Stimulated activated CD8-positive, alpha-beta memory T cell treated with anti-CD3 and anti-CD28 coated beads, Interleukin-12 subunit alpha, Interleukin-12 subunit beta, amount 100 ng/mL, for 24 hours (primary cell): ENCODE measurements around the gene NDUFAB1.
"Not testable (repeated sequence)": the region's sequence is repeated elsewhere in the genome, so short reads cannot be mapped to it uniquely, and the experiment has no call there.

Experiments used
- DNase-seq: peaks from one replicate; pipeline ENCODE4 v3.0.0-alpha.2; 2020; ENCODE audit errors: extremely low read depth

Gene NDUFAB1

GRCh38 chr16:23595951-23596720, at the start of gene NDUFAB1:
NDUFAB1 (minus strand) TSS chr16:23596316; CDS start chr16:23596290, 26 bp downstream.
- peak; percentile 78 for DNase-seq

GRCh38 chr16:23642246-23642774, 46.2 kb upstream of the NDUFAB1 start:
- DNase-seq, result no peak

- DNase-seq, result peak; percentile 76
These were observed 45.0 kb upstream of the NDUFAB1 start, which contains the start of the genes DCTN5 and PALB2 for GRCh38 chr16:23640931-23641765. DCTN5 (plus strand) TSS chr16:23641466; CDS start chr16:23641543, 77 bp downstream. PALB2 (minus strand) TSS chr16:23641310; CDS start chr16:23641157, 153 bp downstream.

GRCh38 chr16:23640615-23640930, 44.5 kb upstream of the NDUFAB1 start:
- no peak for DNase-seq

- DNase-seq, result no peak
These were observed 39.8 kb upstream of the NDUFAB1 start for GRCh38 chr16:23635958-23636357.

GRCh38 chr16:23634461-23635036, 38.4 kb upstream of the NDUFAB1 start:
- DNase-seq, result no peak

- DNase-seq, result not testable (repeated sequence)
These were observed 35.8 kb upstream of the NDUFAB1 start for GRCh38 chr16:23631874-23632273.

- DNase-seq, result no peak
These were observed 33.4 kb upstream of the NDUFAB1 start for GRCh38 chr16:23629516-23629915.

GRCh38 chr16:23624092-23624491, 28.0 kb upstream of the NDUFAB1 start:
- no peak for DNase-seq

GRCh38 chr16:23615805-23616204, 19.7 kb upstream of the NDUFAB1 start:
- no peak for DNase-seq

- no peak for DNase-seq
These were observed 15.8 kb upstream of the NDUFAB1 start for GRCh38 chr16:23611936-23612335.

GRCh38 chr16:23610905-23611304, 14.8 kb upstream of the NDUFAB1 start:
- DNase-seq, result not testable (repeated sequence)

- no peak for DNase-seq
These were observed 13.8 kb upstream of the NDUFAB1 start for GRCh38 chr16:23609929-23610328.

GRCh38 chr16:23608194-23608593, 12.1 kb upstream of the NDUFAB1 start:
- DNase-seq, result no peak

- no peak for DNase-seq
These were observed 11.6 kb upstream of the NDUFAB1 start for GRCh38 chr16:23607726-23608125.

- no peak for DNase-seq
These were observed 1.1 kb upstream of the NDUFAB1 start for GRCh38 chr16:23597003-23597756.

GRCh38 chr16:23595246-23595950, 718 bp downstream of the NDUFAB1 start:
- DNase-seq, result no peak

GRCh38 chr16:23594186-23594585, 1.9 kb downstream of the NDUFAB1 start:
- DNase-seq, result no peak

GRCh38 chr16:23590181-23590580, 5.9 kb downstream of the NDUFAB1 start:
- no peak for DNase-seq

- no peak for DNase-seq
These were observed 8.4 kb downstream of the NDUFAB1 start for GRCh38 chr16:23587726-23588125.
